ENCODE results near the gene ZNHIT2. TPM values are rescaled to one million over a fixed set of nuclear protein-coding genes. Genes with fewer than 3 reads are reported as not detected.

Gene ZNHIT2
- total RNA-seq, 4 donors from 2014 or later: 17.3 to 38.5 (median 25.9) TPM

- H3K36me3 ChIP-seq: no peaks in the 10 kb centered on the region
- no peak overlapping the region for H3K4me3 ChIP-seq (replicated peaks in 1 of 3)
- no peaks in the 10 kb centered on the region for H3K9me3 ChIP-seq
- DNase-seq: no peak
- intact Hi-C loops (cut with DNase I): no loop called here
- H3K27ac ChIP-seq: no peak overlapping the region
- H3K27me3 ChIP-seq: no peaks in the 10 kb centered on the region
- no peak for TF ChIP-seq CTCF (IDR thresholded peaks at IDR 0.05)
- TF ChIP-seq POLR2A (IDR thresholded peaks at IDR 0.05): no peak
- 71 to 81% methylated on average over 4 of the region's 4 CpGs for WGBS, 2 donors
- no peaks in the 10 kb centered on the region for H3K4me1 ChIP-seq
These were observed 40.0 kb downstream of the ZNHIT2 start for GRCh38 chr11:65077451-65077850.

GRCh38 chr11:65072631-65072966 lies 44.9 kb downstream of the ZNHIT2 start:
- Histone ChIP-seq H3K4me1 (no peaks in the 10 kb centered on the region), H3K27me3 (no peaks in the 10 kb centered on the region), H3K27ac (no peak overlapping the region), H3K4me3 (replicated peaks in 1 of 3) (no peak overlapping the region), H3K9me3 (no peaks in the 10 kb centered on the region), H3K36me3 (no peaks in the 10 kb centered on the region)
- intact Hi-C loops (cut with DNase I): no loop called here
- no peak for TF ChIP-seq POLR2A (IDR thresholded peaks at IDR 0.05)
- no peak for TF ChIP-seq CTCF (IDR thresholded peaks at IDR 0.05)
- no peak for DNase-seq
- WGBS, 2 donors: 52 to 77% methylated on average over 1 of the region's 1 CpG

- no peaks in the 10 kb centered on the region for H3K9me3 ChIP-seq
- H3K27ac ChIP-seq: no peak overlapping the region
- no peak for DNase-seq
- intact Hi-C loops (cut with DNase I): no loop called here
- no peaks in the 10 kb centered on the region for H3K27me3 ChIP-seq
- no peaks in the 10 kb centered on the region for H3K4me1 ChIP-seq
- WGBS, 2 donors: 49 to 65% methylated on average over 4 of the region's 4 CpGs
- no peak overlapping the region for H3K4me3 ChIP-seq (replicated peaks in 1 of 3)
- H3K36me3 ChIP-seq: no peaks in the 10 kb centered on the region
- TF ChIP-seq POLR2A (IDR thresholded peaks at IDR 0.05) (no peak), CTCF (IDR thresholded peaks at IDR 0.05) (no peak)
These were observed 45.4 kb downstream of the ZNHIT2 start for GRCh38 chr11:65071907-65072630.

- no peak for TF ChIP-seq POLR2A (IDR thresholded peaks at IDR 0.05)
- TF ChIP-seq CTCF (IDR thresholded peaks at IDR 0.05): no peak
- Histone ChIP-seq H3K9me3 (no peaks in the 10 kb centered on the region), H3K27ac (no peak overlapping the region), H3K4me3 (replicated peaks in 1 of 3) (no peak overlapping the region), H3K36me3 (no peaks in the 10 kb centered on the region), H3K27me3 (no peaks in the 10 kb centered on the region), H3K4me1 (no peaks in the 10 kb centered on the region)
- intact Hi-C loops (cut with DNase I): no loop called here
- no peak for DNase-seq
- WGBS, 2 donors: 46 to 59% methylated on average over 9 of the region's 9 CpGs
These were observed 48.3 kb downstream of the ZNHIT2 start for GRCh38 chr11:65069217-65069616.

GRCh38 chr11:65067446-65067845 lies 50.1 kb downstream of the ZNHIT2 start:
- WGBS, 2 donors: 72 to 80% methylated on average over 1 to 10 of the region's 10 CpGs
- Histone ChIP-seq H3K27ac (no peak overlapping the region), H3K9me3 (no peaks in the 10 kb centered on the region), H3K4me1 (no peaks in the 10 kb centered on the region), H3K27me3 (no peaks in the 10 kb centered on the region), H3K4me3 (replicated peaks in 1 of 3) (no peak overlapping the region), H3K36me3 (no peaks in the 10 kb centered on the region)
- DNase-seq: no peak
- TF ChIP-seq POLR2A (IDR thresholded peaks at IDR 0.05): no peak
- intact Hi-C loops (cut with DNase I): no loop called here
